DOHH2 (cell line): ENCODE measurements around the gene TM4SF18.

Experiments
- H3F3A ChIP-seq: fragments of 200-600 bp; sonication (generic), shearing (Covaris generic); 2 replicates; pipeline ENCODE4 v1.6.0; 2016; ENCODE audit warnings: antibody characterized with exemption, mild to moderate bottlenecking; ENCODE audit not compliant: control insufficient read depth, insufficient read depth
- H3K27ac ChIP-seq: fragments of 200-600 bp; sonication (generic); 2 replicates; pipeline ENCODE4 v1.5.1; 2014; ENCODE audit warnings: low read depth, mild to moderate bottlenecking, low read length, moderate library complexity
- H3K27me3 ChIP-seq: fragments of 200-600 bp; sonication (generic); 2 replicates; pipeline ENCODE4 v1.6.1; 2014; ENCODE audit warnings: mild to moderate bottlenecking, low read length, mixed read lengths; ENCODE audit not compliant: control insufficient read depth
- H3K36me3 ChIP-seq: fragments of 200-600 bp; sonication (generic); 2 replicates; pipeline ENCODE4 v1.6.1; 2014; ENCODE audit warnings: mild to moderate bottlenecking, low read length, moderate library complexity, mixed read lengths; ENCODE audit not compliant: control insufficient read depth
- H3K4me1 ChIP-seq: fragments of 200-600 bp; sonication (generic); 2 replicates; pipeline ENCODE4 v1.6.1; 2014; ENCODE audit warnings: mild to moderate bottlenecking, low read length, mixed read lengths; ENCODE audit not compliant: control insufficient read depth
- H3K4me2 ChIP-seq: fragments of 200-600 bp; sonication (generic); 2 replicates; pipeline ENCODE4 v1.6.0; 2014; ENCODE audit warnings: mild to moderate bottlenecking, low read length, moderate library complexity
- H3K4me3 ChIP-seq: fragments of 200-600 bp; sonication (generic); 2 replicates; pipeline ENCODE4 v1.5.1; 2014; ENCODE audit warnings: mild to moderate bottlenecking, low read length, mixed read lengths
- H3K79me2 ChIP-seq: fragments of 200-600 bp; sonication (generic); 2 replicates; pipeline ENCODE4 v1.6.1; 2014; ENCODE audit warnings: mild to moderate bottlenecking, low read length, mixed read lengths; ENCODE audit not compliant: control insufficient read depth
- H3K9me2 ChIP-seq: fragments of 200-600 bp; sonication (generic); replicated peaks from 2 replicates; pipeline ENCODE4 v1.6.1; 2014; ENCODE audit warnings: mild to moderate bottlenecking, low read length, mixed read lengths; ENCODE audit not compliant: control insufficient read depth
- H3K9me3 ChIP-seq: fragments of 200-600 bp; sonication (generic); 2 replicates; pipeline ENCODE4 v1.6.1; 2014; ENCODE audit warnings: antibody characterized with exemption, low read length, mixed read lengths; ENCODE audit not compliant: control insufficient read depth, insufficient read depth
- H4K20me1 ChIP-seq: fragments of 200-600 bp; sonication (generic); 2 replicates; pipeline ENCODE4 v1.6.0; 2014; ENCODE audit warnings: low read depth, mild to moderate bottlenecking, antibody characterized with exemption, low read length, moderate library complexity; ENCODE audit not compliant: control insufficient read depth, insufficient read depth
- CTCF ChIP-seq: fragments of 200-600 bp; sonication (generic); IDR thresholded peaks from one replicate; pipeline ENCODE4 v1.5.1; 2014; ENCODE audit warnings: antibody characterized with exemption, mild to moderate bottlenecking, low read depth, low read length; ENCODE audit not compliant: poor library complexity, severe bottlenecking
- EZH2phosphoT487 ChIP-seq: fragments of 200-600 bp; sonication (generic); IDR thresholded peaks from 2 replicates; pipeline ENCODE4 v1.6.1; 2017; ENCODE audit warnings: borderline replicate concordance, mild to moderate bottlenecking, antibody characterized with exemption, low read length, moderate library complexity, mixed read lengths

TM4SF18 gene

GRCh38 chr3:149269687-149270086, 63.7 kb downstream of the TM4SF18 start:
- TF ChIP-seq CTCF (no peak), EZH2phosphoT487 (no peak)
- no peak overlapping the region for H3K27ac ChIP-seq

More at GRCh38 chr3:149269687-149270086, 63.7 kb downstream of the TM4SF18 start:
- H3K4me2 ChIP-seq, result no peak overlapping the region
- H3K9me2 ChIP-seq, result no peaks in the 10 kb centered on the region
- no peaks in the 10 kb centered on the region for H3K79me2 ChIP-seq
- no peaks in the 10 kb centered on the region for H4K20me1 ChIP-seq
- H3K36me3 ChIP-seq, result no peaks in the 10 kb centered on the region
- peaks cover 4% of the 10 kb centered on the region; the same call in 1 of the 2 replicates for H3F3A ChIP-seq
- no peaks in the 10 kb centered on the region for H3K9me3 ChIP-seq
- H3K4me3 ChIP-seq, result no peak overlapping the region
- no peaks in the 10 kb centered on the region for H3K27me3 ChIP-seq
- peaks cover 16% of the 10 kb centered on the region for H3K4me1 ChIP-seq
